H1 (cell line): Measurements from ENCODE around the gene STXBP4. TPM values are rescaled to one million over a fixed set of nuclear protein-coding genes. Genes with fewer than 3 reads are reported as not detected.

Experiments used
- CHD7 ChIP-seq: fragments of 300-600 bp; sonication (generic); IDR thresholded peaks from 2 replicates; pipeline ENCODE4 v1.7.1; 2012; ENCODE audit warnings: low read length, moderate library complexity, mild to moderate bottlenecking, inconsistent platforms; ENCODE audit not compliant: insufficient replicate concordance
- E2F6 ChIP-seq: IDR thresholded peaks from 2 replicates; pipeline ENCODE4 v1.6.1; 2012; ENCODE audit warnings: inconsistent platforms
- GTF2F1 ChIP-seq: IDR thresholded peaks from 2 replicates; pipeline ENCODE4 v1.6.1; 2012; ENCODE audit warnings: low read depth, low read length, improper control_type of control experiment, borderline replicate concordance
- polyA plus RNA-seq, 7 experiments: library from polyadenylated mRNA; depleted of rRNA in 3 of 7; stranded (reverse) in 5 of 7; unstranded in 2 of 7; fragments of >200 nt in 5 of 7; fragments of 200-250 nt in 2 of 7; gene quantifications; 1 replicate in 5 of 7; 2 replicates in 1 of 7; 4 replicates in 1 of 7; pipeline versions ENCODE4 v1.2.1 to v1.2.3, GENCODE V29; 2011 to 2013; ENCODE audit warnings: missing spikeins in 2 of 7, mixed read lengths in 2 of 7
- total RNA-seq: library from RNA; stranded (reverse); fragmentation: NEBNext Ultra II Directional; extraction: Animal tissue kit (Norgen Biotek cat#: 25700); gene quantifications from 2 replicates; pipeline ENCODE4 v1.2.1, GENCODE V29; 2021

STXBP4 gene
- total and polyA plus RNA-seq, 2 of the 8 experiments (the other 6 are each of a cell fraction or from before 2014, with no cell fraction given): 3.2 to 18.5 TPM

- TF ChIP-seq CHD7 (no peak), GTF2F1 (no peak), E2F6 (no peak)
Measured at GRCh38 chr17:55062921-55063320, 94.4 kb downstream of the STXBP4 start (continued).
